Bone marrow (tissue), 2 donors: Measurements from ENCODE around the gene VSNL1.

Experiments
- DNase-seq, 2 donors: peaks; one replicate each; lab custom pipeline; 2025; lab: John Stamatoyannopoulos, UW

The VSNL1 gene

GRCh38 chr2:17540093-17540812 lies at the start of gene VSNL1:
VSNL1 (plus strand) TSS chr2:17540696; CDS start chr2:17592075, 51,379 bp downstream.
- DNase-seq: no peak

GRCh38 chr2:17495590-17495989 lies 44.9 kb upstream of the VSNL1 start:
- DNase-seq: no peak

- no peak for DNase-seq
These were observed 42.8 kb upstream of the VSNL1 start for GRCh38 chr2:17497718-17498117.

- no peak for DNase-seq
These were observed 33.5 kb upstream of the VSNL1 start for GRCh38 chr2:17506736-17507616.

- DNase-seq: no peak
These were observed 24.8 kb upstream of the VSNL1 start for GRCh38 chr2:17515652-17516051.

GRCh38 chr2:17517481-17518211 lies 22.9 kb upstream of the VSNL1 start:
- DNase-seq: no peak

- DNase-seq: no peak
These were observed 22.0 kb upstream of the VSNL1 start, which contains the start of gene RAD51AP2 for GRCh38 chr2:17518212-17519154. RAD51AP2 (minus strand) TSS chr2:17518440; CDS start chr2:17518415, 25 bp downstream.

- no peak for DNase-seq
These were observed 21.0 kb upstream of the VSNL1 start for GRCh38 chr2:17519486-17519885.

- no peak for DNase-seq
These were observed 19.7 kb upstream of the VSNL1 start for GRCh38 chr2:17520761-17521160.

GRCh38 chr2:17521621-17522020 lies 18.9 kb upstream of the VSNL1 start:
- DNase-seq: no peak

GRCh38 chr2:17522303-17522702 lies 18.2 kb upstream of the VSNL1 start:
- DNase-seq: no peak

GRCh38 chr2:17529771-17530170 lies 10.7 kb upstream of the VSNL1 start:
- no peak for DNase-seq

- DNase-seq: no peak
These were observed 7.0 kb upstream of the VSNL1 start for GRCh38 chr2:17533546-17533945.

GRCh38 chr2:17536416-17536815 lies 4.1 kb upstream of the VSNL1 start:
- DNase-seq: no peak

- DNase-seq: no peak
These were observed 2.3 kb upstream of the VSNL1 start for GRCh38 chr2:17538022-17538843.

- no peak for DNase-seq
These were observed 1.5 kb upstream of the VSNL1 start for GRCh38 chr2:17538844-17539554.

- DNase-seq: no peak
These were observed 844 bp upstream of the VSNL1 start for GRCh38 chr2:17539611-17540092.

GRCh38 chr2:17540813-17541530 lies 476 bp downstream of the VSNL1 start:
- no peak for DNase-seq

- no peak for DNase-seq
These were observed 1.0 kb downstream of the VSNL1 start for GRCh38 chr2:17541531-17541950.
